GM12874 (cell line): Measurements from ENCODE around the gene SPNS2.

ENCODE experiments used
- CTCF ChIP-seq: IDR thresholded peaks from 2 replicates; pipeline ENCODE4 v1.5.1; 2011; ENCODE audit warnings: low read depth, mild to moderate bottlenecking, control low read depth, low read length, moderate library complexity; ENCODE audit not compliant: insufficient read depth

SPNS2 gene

GRCh38 chr17:4519361-4519788, 20.7 kb downstream of the SPNS2 start:
- no peak for TF ChIP-seq CTCF

GRCh38 chr17:4520060-4520893, 21.6 kb downstream of the SPNS2 start:
- no peak for TF ChIP-seq CTCF

GRCh38 chr17:4520894-4521600, 22.4 kb downstream of the SPNS2 start:
- TF ChIP-seq CTCF = no peak

GRCh38 chr17:4522661-4523060, 24.0 kb downstream of the SPNS2 start:
- TF ChIP-seq CTCF = no peak

- TF ChIP-seq CTCF = no peak
Observed at GRCh38 chr17:4523946-4524345, 25.3 kb downstream of the SPNS2 start.

GRCh38 chr17:4525691-4526397, 27.2 kb downstream of the SPNS2 start:
- no peak for TF ChIP-seq CTCF

- no peak for TF ChIP-seq CTCF
Observed at GRCh38 chr17:4527134-4527533, 28.5 kb downstream of the SPNS2 start.
